AG04449 (cell line): Measurements from ENCODE around the gene RETREG3.
A peak's percentile ranks its signal among the peaks of the same experiment; 100 is the strongest.
"Not testable (repeated sequence)": the region's sequence is repeated elsewhere in the genome, so short reads cannot be mapped to it uniquely, and the experiment has no call there.

ENCODE experiments used
- CTCF ChIA-PET: fragments of 350-600 bp; formaldehyde crosslinking; extraction: SDS; loops from one replicate; lab custom pipeline; 2021; ENCODE audit warnings: antibody characterized with exemption; lab: Yijun Ruan, JAX
- POLR2A ChIA-PET: fragments of 400-600, 350-600 bp; formaldehyde crosslinking; extraction: SDS; loops from one replicate; lab custom pipeline; 2020; ENCODE audit warnings: antibody characterized with exemption, inconsistent platforms; lab: Yijun Ruan, JAX
- DNase-seq: peaks from one replicate; pipeline ENCODE4 v3.0.0-alpha.2; 2010; ENCODE audit warnings: low read depth, low spot score
- H3K4me3 ChIP-seq: 2 replicates; pipeline ENCODE4 v1.5.1; 2011; ENCODE audit warnings: low read depth, mild to moderate bottlenecking, control low read depth, low read length
- CTCF ChIP-seq: IDR thresholded peaks from one replicate; pipeline ENCODE4 v1.5.1; 2011; ENCODE audit warnings: mild to moderate bottlenecking, moderate library complexity, low read length, control low read depth, inconsistent platforms; ENCODE audit not compliant: insufficient read depth; ENCODE audit errors: missing control alignments

The RETREG3 gene

GRCh38 chr17:42555122-42555622 lies 54.0 kb downstream of the RETREG3 start:
- peak overlapping the region; percentile 78 for H3K4me3 ChIP-seq
- DNase-seq, result no peak
- CTCF ChIA-PET, result interaction anchor here (1.3 to 2.0 kb wide), 2 partner anchors 9 to 23 kb away, joined by 3 to 5 read pairs; partner anchors contain the start of gene PSMC3IP
- POLR2A ChIA-PET, result interaction anchor here (0.8 to 1.2 kb wide), 5 partner anchors 10 to 132 kb away, joined by 3 to 6 read pairs (median 4); partner anchors contain the start of genes CAVIN1 and MLX
- no peak for TF ChIP-seq CTCF

- ChIA-PET POLR2A (interaction anchor here (0.8 to 1.2 kb wide), 6 partner anchors 10 to 131 kb away, joined by 3 to 6 read pairs (median 4); partner anchors contain the start of genes CAVIN1 and MLX), CTCF (interaction anchor here (1.1 to 2.0 kb wide), 3 partner anchors 10 to 23 kb away, joined by 3 to 5 read pairs (median 3); partner anchors contain the start of genes NAGLU and PSMC3IP)
- H3K4me3 ChIP-seq, result peak overlapping the region; percentile 78
- no peak for DNase-seq
- no peak for TF ChIP-seq CTCF
These were observed 54.7 kb downstream of the RETREG3 start for GRCh38 chr17:42554250-42555121.

GRCh38 chr17:42553866-42554249 lies 55.3 kb downstream of the RETREG3 start:
- ChIA-PET CTCF (interaction anchor here (1.1 to 2.0 kb wide), 3 partner anchors 11 to 24 kb away, joined by 3 to 5 read pairs (median 3); partner anchors contain the start of genes NAGLU and PSMC3IP), POLR2A (interaction anchor here (0.9 to 1.2 kb wide), 3 partner anchors 11 to 112 kb away, joined by 3 to 4 read pairs (median 4); partner anchors contain the start of gene MLX)
- H3K4me3 ChIP-seq, result peak overlapping the region; percentile 78
- no peak for TF ChIP-seq CTCF
- DNase-seq, result no peak

GRCh38 chr17:42553161-42553818 lies 55.9 kb downstream of the RETREG3 start:
- ChIA-PET POLR2A (interaction anchor here (0.6 to 1.1 kb wide), 2 partner anchors 53 to 113 kb away, joined by 3 to 6 read pairs; no protein-coding TSS in a partner anchor), CTCF (interaction anchor here (1.1 kb wide), 1 partner anchor 17 kb away, joined by 3 read pairs; the partner anchor contains the start of gene NAGLU)
- no peak for DNase-seq
- H3K4me3 ChIP-seq, result peak overlapping the region; percentile 78
- TF ChIP-seq CTCF, result no peak

- POLR2A ChIA-PET, DNase-seq, CTCF ChIA-PET: not testable (repeated sequence)
- peak within 1 kb of the TSS; percentile 78 for H3K4me3 ChIP-seq
These were observed 56.4 kb downstream of the RETREG3 start, which contains the start of gene HSD17B1 for GRCh38 chr17:42552736-42553135. HSD17B1 (plus strand) TSS chr17:42552923; CDS start chr17:42552934, 11 bp downstream.

- DNase-seq, result no peak
- H3K4me3 ChIP-seq, result no peak overlapping the region
- ChIA-PET CTCF (interaction anchor here (1.0 to 2.3 kb wide), 2 partner anchors 13 to 227 kb away, joined by 4 to 9 read pairs; partner anchors contain the start of gene NAGLU), POLR2A (interaction anchor here (0.6 to 1.7 kb wide), 2 partner anchors 13 to 215 kb away, joined by 3 to 10 read pairs; partner anchors contain the start of gene NAGLU)
- no peak for TF ChIP-seq CTCF
These were observed 60.0 kb downstream of the RETREG3 start for GRCh38 chr17:42548993-42549755.
